EH (cell line): Measurements from ENCODE around the gene ENPP4.
A peak's percentile ranks its signal among the peaks of the same experiment; 100 is the strongest.
"Not testable (repeated sequence)": the region's sequence is repeated elsewhere in the genome, so short reads cannot be mapped to it uniquely, and the experiment has no call there.

Experiments
- DNase-seq: peaks from one replicate; pipeline ENCODE4 v3.0.0-alpha.2; 2015; ENCODE audit warnings: low read depth

The ENPP4 gene, protein sequence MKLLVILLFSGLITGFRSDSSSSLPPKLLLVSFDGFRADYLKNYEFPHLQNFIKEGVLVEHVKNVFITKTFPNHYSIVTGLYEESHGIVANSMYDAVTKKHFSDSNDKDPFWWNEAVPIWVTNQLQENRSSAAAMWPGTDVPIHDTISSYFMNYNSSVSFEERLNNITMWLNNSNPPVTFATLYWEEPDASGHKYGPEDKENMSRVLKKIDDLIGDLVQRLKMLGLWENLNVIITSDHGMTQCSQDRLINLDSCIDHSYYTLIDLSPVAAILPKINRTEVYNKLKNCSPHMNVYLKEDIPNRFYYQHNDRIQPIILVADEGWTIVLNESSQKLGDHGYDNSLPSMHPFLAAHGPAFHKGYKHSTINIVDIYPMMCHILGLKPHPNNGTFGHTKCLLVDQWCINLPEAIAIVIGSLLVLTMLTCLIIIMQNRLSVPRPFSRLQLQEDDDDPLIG

DNA sequence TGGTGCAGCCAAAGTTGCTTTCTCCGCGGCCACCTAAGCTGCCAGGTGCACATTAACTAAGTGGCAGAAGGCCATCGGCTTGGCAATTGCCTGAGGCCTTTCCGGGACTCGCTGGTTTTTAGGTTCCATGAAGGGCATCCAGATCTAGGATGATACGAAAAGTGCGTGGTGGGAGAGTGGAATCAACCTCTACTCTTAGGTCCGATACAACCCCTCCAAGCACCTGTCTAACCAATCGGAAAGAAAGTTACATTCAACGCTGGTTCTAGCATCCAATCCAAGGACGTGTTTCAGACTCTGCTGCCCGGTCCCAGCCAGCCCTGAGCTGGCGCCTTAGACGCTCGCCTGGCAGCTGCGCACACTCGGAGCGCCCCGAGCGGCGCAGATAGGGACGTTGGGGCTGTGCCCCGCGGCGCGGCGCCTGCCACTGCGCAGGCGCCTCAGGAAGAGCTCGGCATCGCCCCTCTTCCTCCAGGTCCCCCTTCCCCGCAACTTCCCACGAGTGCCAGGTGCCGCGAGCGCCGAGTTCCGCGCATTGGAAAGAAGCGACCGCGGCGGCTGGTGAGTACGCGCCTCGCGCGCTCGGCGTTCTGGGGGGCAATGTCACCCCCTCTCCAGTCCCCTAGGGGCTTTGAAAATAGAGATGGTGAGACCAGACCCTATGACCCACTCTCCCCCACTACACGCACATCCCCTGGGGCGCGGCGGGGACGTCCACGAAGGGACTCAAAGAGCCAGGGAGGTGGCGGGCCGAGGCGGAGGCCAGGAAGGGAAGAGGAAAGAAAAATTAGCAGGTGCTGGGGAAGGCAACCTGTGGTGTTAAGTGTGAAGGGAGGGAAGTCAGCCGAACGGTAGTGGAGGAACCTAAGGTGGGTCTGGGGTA, at the start of gene ENPP4:
TSS of gene ENPP4 (plus strand) at position 361 of the 883 bp plus-strand sequence. CDS start 9,595 bp downstream, outside the sequence.
- peak; percentile 48 for DNase-seq

DNA sequence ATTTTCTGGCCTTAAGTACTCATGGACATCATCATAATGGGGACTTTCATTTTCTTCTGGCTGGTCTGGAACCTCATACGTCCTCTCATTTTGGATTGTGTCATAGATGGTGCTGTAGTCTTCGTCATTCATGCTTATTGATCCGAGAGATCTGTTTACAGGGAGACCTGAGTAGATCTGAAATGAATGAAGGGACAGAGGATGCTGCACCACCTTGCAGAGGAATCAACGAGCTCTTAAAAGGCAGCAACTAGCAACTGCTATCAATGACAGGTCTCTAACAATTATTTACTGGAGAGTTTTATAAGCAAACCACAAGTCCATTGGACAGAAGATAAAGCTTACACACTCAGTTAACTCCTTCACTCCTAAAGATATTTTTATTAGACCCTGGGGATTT, 49.7 kb upstream of the ENPP4 start:
- no peak for DNase-seq

DNA sequence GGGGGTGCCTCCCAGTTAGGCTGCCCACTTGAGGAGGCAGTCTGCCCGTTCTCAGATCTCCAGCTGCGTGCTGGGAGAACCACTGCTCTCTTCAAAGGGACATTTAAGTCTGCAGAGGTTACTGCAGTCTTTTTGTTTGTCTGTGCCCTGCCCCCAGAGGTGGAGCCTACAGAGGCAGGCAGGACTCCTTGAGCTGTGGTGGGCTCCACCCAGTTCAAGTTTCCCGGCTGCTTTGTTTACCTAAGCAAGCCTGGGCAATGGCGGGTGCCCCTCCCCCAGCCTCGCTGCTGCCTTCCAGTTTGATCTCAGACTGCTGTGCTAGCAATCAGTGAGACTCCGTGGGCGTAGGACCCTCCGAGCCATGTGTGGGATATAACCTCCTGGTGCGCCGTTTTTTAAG, 44.1 kb upstream of the ENPP4 start:
- DNase-seq = not testable (repeated sequence)

DNA sequence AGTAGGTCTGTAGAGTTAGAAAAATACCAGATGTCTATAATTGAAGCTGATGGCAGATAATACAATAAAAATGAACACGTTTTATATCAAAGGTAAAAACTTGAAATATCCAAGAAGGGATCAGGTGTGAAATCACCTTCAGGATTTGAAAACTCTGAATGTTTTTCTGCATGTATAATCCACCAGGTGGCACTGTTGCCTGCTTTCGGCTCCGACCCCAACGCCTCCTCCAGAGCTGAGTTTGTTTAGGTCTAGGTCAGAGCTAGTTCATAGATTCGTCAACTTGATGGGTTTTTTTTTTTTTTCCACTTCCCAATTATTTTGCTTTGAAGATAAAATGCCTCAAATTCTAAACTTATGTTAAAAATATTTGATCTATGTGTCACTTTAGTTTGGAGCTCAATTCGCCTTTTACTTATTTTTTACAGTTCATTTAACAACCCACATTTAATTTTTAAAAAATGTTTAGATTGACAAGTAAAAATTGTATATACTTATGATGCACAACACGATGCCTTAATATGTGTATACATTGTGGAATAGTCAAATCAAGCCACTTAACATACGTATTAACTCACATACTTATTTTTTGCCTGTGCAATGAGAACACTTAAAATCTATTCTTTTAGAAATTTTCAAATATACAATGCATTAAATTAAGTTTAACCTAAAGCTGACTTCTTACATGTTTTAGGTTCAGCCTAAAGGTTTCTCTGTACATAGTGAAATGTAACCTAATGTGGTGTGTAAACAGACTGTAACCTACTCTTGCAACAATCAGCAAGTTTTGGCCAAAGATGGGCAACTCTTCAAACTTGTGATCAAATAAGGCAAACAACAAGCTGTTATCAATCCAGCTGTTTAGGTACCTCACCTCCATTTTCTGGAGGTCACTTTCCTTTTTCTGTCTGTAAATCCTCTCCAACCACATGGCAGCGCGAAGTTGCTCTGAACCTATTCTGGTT, 39.4 kb upstream of the ENPP4 start:
- DNase-seq = peak; percentile 49

DNA sequence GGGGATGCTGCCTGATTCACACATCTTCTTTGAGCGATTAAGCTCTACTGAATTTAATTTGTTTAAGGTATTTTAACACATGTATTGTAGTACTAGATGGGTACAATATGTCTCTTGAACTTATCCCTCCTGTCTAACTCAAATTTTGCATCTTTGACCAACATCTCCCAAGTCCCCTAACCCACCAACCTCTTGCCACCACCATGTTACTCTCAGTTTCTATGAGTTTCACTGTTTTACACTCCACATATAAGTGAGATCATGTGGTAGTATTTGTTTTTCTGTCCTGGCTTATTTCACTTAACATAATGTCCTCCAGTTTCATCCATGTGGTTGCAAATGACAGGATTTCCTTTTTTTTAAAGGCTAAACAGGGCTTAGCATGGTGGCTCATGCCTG, 38.7 kb upstream of the ENPP4 start:
- DNase-seq = no peak

DNA sequence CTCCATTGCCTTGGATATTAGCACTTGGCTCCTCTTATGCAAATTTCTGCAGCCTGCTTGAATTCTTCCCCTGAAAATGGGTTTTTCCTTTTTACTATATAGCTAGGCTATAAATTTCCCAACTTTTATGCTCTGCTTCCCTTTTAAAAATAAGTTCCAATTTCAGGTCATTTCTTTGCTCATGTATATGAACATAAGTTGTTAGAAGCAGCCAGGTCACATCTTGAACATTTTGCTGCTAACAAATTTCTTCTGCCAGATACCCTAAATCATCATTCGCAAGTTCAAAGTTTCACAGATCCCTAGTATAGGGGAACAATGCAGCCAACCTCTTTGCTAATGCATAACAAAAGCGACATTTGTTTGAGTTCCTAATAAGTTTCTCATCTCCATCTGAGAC, 34.5 kb upstream of the ENPP4 start:
- no peak for DNase-seq

DNA sequence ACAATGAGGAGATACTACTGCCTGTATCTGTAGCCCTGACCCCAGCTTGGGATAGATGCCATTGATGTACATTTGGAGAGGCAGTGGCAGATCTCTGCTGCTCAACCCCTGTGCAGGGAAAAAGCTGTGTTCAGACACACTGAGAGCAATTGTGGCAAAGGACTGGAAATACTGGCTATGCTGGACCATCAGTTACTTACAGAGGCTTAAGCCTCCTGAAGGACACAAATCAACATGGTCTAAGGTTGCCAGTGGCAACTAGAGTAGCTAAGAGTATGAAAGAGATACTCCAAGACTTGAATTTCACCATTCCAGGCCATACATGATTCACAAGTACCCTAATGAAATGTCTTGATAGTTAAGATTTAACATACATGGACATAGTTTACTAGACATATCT, 32.4 kb upstream of the ENPP4 start:
- DNase-seq = no peak

DNA sequence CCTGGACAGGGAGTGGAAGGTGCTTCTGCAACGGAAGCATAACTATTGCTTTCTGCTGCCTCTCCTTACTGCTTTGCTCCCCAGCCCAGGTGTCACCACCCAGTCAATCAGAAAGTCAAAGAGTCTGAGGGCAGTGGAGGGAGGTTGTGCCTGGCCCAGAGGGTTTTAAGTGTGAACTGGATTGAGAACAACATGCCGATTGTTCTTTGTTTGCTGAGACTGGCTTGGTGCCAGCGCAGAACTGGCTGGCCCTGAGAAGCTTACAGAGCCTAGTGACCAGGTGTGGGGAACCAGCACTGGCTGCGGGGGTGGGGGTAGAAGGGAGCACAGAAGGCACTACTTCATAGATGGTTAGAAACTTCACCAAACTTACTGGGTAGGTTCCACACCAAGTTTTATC, 31.1 kb upstream of the ENPP4 start:
- no peak for DNase-seq

DNA sequence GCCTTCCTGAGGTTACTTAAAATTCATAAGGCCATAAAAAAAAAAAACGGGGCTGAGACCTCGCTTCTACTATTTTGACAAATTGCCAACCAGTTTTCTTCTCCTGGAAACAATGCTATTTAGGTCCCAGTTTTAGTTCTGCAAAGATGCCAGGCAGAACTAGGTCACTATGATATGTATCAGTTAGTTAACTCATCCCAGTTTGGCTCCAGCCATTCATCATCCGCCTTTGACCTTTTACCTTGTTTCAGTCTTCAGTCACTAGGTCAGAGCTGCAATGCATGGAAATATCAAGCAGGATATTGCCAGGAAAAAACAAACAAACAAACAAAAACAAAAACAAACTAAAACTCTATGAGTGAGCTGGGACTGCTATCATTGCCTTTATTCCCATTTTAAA, 29.8 kb upstream of the ENPP4 start:
- DNase-seq = no peak

DNA sequence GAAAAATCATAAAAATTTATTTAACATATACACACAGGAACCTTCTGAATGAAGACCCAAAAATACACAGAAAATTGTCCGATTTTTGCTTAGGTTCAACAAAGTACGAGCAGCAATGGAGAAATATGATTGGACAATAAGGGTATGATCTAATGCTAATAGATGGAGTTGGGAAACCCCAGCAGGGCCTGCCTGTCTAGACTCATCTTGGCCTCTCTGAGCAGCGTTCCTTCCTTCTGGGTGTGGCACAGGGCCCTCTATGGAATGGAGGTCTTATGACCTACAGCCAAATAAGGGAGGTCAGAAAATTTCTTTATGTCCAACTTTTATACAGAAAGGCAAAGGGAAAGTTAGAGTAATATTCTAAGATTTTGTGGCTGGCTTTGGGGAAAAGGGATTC, 27.7 kb upstream of the ENPP4 start:
- no peak for DNase-seq

DNA sequence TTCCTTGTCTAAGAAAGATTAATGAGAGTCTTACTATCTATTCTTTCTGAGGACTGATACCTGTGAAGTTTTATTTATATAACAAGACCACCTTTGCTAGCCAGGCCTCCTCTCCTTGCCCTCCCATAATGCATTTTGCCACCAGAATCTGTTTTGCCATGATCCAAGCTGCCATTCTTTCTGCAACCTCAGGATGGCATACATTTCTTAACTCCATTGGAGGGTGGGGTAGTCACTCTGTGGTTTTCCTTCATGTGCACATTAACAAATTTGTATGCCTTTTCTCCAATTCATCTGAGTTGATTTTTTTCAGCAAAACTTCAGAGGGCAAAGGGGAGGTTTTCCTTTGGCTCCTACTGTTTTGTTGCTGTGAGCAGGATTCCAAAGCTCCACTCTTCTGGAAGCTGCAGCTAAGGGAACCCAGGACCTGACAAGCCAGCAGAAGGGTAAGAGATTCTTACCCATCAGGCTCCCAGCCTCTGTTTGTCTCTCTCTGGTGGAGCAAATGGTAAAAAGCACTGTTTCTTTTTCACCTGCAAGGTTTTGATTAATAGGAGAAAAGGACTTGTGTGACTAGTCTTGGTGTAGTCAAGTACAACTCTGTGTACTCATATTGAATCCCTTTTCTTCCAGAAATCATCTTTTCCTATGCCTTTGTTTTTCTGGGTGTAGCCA, 26.2 kb upstream of the ENPP4 start:
- DNase-seq = no peak

DNA sequence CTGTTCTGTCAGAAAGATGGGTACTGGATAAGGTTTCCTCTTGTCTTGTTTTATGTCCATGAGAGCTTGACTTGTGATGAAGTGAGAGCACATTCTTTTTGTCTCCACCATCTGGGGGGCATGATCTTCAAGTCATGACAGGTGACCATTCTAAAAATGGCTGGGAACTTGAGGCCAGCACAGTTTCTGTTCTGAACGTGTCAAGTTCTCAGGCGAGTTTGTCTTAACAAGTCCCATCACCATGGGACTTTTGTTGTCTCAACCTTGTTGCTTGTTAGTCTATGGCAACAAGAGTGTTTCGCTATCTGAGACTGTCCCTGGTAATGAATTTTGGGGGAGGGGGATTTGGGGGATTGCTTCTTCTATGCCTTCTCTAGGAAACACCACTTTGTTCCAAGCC, 25.6 kb upstream of the ENPP4 start:
- DNase-seq = no peak

DNA sequence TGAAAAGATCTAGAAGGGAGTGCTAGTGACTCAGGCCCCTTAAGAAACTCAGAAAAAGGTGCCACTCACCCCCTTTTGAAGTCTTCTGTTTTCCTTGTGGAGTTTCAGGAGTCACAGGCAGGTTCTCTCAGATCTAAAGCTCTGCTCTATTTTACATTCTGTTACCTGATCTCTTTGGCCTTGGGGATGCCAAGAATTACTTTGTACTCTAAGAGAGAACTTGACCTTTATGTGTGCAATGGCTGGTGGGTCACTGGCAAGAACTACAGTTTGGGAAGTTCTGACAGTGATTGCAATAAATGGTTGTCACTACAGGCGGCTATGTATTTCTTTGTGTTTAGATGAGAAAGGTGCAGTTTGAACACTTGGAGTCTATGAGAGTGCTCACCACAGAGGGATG, 24.2 kb upstream of the ENPP4 start:
- no peak for DNase-seq

DNA sequence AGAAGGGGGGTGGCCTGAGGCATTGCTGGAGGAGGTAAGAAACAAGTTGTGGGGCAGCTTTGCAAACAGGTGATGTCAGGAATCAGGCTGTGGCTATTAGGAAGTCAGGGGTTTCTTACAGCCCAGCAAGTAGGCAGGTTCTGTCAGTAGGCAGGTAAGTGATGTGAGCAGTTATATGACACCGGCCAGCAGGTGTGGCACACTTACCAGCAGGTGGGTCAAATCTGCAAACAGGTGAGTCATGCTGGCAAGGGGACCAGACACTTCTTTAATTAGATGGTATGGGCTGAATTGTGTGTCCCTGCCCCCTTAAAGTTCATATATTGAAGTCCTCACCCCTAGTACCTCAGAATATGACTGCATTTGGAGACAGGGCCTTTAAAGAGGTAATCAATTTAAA, 16.4 kb upstream of the ENPP4 start:
- DNase-seq = no peak

DNA sequence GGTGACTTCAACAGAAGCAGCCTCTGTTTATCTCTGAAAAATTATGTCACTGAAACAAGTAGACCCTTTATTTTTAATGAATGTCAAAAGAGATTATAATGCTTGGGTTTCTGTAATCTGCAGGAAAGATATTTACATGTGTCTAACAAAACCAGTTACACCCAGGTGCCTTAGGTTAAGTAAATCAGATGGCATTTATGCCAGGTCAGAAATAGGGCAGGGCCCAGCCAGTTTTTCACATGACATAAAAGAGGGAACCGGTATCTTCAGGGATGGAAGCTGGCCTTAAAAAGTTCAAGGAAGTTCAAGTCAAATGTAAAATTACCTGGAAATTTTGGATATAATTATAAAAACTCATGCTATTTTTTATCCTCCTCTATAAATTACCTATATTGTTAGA, 14.2 kb upstream of the ENPP4 start:
- DNase-seq = no peak

DNA sequence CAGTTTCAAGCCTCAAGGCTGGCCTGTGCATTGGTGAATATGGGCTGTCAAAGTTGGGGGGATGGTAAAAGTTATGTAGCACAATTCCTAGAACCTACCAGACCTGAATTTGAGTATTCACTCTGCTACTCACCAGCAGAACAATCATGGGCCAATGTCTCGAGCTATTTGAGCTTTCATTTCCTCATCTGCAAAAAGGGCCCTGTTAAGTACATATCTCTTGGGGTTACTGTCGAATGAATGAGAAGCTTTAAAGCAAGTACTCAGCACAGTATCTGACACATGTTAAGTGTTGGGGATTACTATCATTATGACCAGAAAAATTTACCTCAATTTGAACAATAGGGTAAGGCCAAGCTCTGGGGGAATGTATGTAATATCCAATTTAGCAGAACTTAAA, 13.5 kb upstream of the ENPP4 start:
- no peak for DNase-seq

DNA sequence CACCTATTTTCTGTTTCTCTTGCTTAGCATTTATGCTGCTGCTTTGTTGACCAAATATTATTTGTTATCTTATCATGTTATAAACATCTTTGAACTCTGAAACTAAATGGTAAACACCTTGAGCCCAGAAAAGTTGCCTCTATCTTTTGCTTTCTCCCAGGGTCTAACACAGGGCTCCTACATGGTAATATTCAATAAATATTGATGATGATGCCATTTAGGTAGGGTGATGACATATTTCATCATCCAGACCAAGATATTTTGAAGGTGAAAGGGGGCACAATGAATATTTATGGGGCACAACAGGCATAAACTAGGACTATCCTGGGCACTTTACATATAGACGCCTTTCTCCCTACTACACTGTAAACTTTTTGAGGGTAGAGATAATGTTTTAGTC, 11.6 kb upstream of the ENPP4 start:
- DNase-seq = no peak

DNA sequence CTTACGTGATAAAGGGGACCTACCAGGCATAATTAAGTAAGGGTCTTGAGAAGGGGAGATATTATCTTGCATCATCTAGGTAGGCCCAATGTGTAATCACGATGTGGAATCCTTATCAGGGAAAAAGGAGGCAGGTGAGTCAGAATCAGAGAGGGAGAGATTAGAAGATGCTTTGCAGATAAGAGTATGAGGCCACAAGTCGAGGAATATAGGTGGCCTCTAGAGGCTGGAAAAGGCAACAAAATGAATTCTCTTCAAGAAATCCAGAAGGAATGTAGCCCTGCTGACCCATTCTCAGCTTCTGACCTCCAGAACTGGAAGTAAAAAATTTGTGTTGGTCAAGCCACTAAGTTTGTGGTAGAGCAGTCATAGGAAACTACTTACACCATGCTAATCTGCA, 11.0 kb upstream of the ENPP4 start:
- no peak for DNase-seq

DNA sequence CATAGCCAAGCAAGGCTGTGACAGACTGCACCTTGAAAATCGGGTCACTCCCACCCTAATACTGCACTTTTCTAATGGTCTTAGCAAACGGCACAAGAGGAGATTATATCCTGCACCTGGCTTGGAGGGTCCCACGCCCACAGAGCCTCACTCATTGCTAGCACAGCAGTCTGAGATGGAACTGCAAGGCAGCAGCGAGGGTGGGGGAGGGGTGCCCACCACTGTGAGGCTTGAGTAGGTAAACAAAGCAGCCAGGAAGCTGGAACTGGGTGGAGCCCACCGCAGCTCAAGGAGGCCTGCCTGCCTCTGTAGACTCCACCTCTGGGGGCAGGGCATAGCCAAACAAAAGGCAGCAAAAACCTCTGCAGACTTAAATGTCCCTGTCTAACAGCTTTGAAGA, 10.1 kb upstream of the ENPP4 start:
- DNase-seq = not testable (repeated sequence)

DNA sequence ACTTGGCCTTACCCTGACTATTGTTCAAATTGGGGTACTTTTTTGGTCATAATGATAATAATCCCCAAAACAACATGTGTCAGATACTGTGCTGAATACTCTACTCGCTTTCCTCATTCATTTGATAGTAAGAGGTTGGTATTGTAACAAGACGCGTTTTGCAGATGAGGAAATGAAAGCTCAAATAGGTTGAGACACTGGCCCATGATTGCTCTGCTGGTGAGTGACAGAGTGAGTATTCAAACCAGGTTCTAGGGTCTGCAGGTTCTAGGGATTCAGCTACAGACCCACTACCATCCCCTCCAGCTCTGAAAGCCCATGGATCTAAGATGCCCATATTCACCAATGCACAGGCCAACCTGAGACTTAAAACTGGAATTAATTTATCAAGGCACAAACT, 1.3 kb upstream of the ENPP4 start:
- DNase-seq = no peak

DNA sequence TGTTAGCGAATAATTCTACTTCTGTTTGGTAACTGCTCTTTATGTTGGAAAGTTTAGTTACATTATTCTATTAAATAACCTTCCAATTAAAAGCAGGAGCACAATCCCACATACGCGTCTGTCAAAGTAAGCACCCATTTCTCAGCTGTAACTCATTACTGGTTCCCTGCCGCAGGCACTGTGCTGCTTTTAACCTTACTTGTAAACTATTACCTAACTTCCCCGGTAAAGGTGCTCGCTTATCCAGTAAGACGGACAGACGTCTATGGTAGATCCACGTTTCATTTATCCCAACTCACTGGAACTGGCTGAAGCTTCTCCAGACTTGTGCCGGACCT, 529 bp upstream of the ENPP4 start:
- no peak for DNase-seq

DNA sequence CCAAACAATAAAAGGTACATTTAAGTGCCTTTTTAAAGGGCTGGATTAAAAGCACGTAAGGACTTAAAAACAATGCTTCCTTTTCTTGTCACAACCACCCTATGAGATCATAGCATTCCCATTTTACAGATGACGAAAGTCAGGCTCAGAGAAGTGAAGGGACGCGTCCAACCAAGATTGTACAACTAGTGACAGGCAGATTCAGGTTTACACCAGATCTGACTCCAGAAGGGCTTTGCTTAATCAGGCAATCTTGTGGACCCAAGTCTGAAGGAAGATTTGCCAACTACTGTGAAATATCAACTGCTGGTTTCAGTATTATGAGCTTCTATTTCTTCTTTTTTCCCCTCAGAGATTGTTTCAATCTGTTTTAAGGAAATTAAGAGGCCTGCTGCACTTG, 877 bp downstream of the ENPP4 start:
- DNase-seq = no peak
